GM21576 (cell line): Measurements from ENCODE around the gene RRP1.

Source experiments
- ATAC-seq: cut with Tn5 transposase; IDR thresholded peaks from one replicate; pipeline ENCODE4 v1.9.1; 2021; ENCODE audit warnings: mild to moderate bottlenecking, moderate library complexity; ENCODE audit not compliant: unreplicated experiment

RRP1 gene, protein sequence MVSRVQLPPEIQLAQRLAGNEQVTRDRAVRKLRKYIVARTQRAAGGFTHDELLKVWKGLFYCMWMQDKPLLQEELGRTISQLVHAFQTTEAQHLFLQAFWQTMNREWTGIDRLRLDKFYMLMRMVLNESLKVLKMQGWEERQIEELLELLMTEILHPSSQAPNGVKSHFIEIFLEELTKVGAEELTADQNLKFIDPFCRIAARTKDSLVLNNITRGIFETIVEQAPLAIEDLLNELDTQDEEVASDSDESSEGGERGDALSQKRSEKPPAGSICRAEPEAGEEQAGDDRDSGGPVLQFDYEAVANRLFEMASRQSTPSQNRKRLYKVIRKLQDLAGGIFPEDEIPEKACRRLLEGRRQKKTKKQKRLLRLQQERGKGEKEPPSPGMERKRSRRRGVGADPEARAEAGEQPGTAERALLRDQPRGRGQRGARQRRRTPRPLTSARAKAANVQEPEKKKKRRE

DNA sequence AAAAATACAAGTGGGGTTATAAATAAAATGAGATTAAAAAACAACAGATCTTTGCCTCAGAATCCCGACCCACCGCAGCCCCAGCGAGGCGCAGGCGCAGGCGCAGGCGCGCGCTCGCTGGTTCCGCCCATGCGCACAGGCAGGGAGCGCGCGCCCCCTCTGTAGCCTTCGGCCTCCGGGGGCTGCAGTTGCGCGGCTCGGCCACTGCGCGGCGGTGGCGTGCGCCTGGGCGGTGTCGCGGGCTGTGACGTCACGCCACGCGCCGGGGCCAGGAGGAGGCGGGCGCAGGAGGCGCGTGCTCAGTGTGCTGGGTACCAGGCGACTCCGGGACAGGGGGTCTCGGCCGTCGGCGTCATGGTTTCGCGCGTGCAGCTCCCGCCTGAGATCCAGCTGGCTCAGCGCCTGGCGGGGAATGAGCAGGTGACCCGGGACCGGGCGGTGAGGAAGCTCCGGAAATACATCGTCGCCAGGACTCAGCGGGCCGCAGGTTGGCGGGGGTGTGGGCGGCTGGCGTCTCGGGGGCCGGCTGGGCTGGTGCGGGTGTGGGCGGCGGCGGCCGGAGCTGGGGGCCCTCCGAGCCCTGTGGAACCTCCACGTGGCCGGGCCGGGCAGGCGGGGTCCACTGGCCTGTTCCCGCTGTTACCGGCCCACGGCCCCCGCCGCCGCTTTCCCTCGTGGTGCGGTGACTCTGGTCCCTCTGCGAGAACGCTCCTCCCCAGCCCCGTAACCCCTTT is at the start of gene RRP1:
Gene RRP1, plus strand, starts transcription at position 302 of the 734 bp plus-strand sequence. Its CDS starts 53 bp downstream, at position 355.
- ATAC-seq, result peak; percentile 76

GRCh38 chr21:43739621-43740435 is 49.5 kb upstream of the RRP1 start:
- ATAC-seq, result no peak

GRCh38 chr21:43740497-43741156 is 48.8 kb upstream of the RRP1 start:
- no peak for ATAC-seq

DNA sequence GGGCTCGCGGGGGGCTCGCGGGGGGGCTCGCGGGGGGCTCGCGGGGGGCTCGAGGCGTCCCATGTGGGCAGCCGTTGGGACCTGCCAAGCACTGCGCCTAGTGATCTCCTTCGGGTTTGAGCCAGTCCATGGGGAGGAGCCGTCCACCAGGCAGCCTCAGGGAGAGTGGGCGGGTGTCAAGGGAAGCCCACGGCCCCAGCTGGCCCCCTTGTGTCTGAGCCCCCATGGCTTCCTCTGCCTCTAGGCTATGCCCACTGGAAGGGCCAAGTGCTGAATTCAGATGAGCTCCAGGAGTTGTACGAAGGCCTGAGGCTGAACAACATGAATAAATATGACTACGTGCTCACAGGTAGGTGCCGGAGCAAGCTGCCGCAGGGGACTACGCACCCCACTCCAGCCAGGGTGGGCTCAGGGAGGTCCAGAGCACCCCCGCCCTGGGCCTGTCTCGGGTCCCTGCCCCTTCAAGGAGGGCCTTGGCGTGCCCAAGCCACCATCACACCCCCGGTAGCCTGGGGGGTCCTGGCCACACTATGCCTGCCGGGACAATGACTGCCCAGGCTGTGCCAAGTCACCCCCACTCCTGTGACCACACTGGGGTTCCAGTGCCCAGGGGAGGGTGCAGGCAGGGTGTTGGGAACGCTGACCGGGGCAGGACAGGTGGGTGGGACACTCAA is 47.8 kb upstream of the RRP1 start:
- no peak for ATAC-seq

DNA sequence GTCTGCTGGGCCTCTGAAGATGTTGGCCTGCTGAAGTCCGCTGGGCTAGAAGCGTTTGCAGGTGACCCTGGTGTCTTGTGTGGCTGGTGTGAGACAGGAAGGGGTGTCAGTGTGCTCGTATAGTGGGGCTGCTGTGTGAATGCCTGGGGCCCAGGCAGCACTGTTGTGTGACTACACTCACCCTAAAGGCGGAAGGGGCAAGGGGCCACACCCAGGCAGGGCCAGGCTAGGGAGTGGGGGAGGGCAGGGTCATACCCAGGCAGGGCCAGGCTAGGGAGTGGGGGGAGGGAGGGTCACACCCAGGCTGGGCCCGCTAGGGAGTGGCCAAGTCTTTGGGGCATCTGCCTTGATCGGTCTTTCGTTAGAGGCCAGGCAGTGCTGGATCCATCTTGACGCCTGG is 45.4 kb upstream of the RRP1 start:
- no peak for ATAC-seq

DNA sequence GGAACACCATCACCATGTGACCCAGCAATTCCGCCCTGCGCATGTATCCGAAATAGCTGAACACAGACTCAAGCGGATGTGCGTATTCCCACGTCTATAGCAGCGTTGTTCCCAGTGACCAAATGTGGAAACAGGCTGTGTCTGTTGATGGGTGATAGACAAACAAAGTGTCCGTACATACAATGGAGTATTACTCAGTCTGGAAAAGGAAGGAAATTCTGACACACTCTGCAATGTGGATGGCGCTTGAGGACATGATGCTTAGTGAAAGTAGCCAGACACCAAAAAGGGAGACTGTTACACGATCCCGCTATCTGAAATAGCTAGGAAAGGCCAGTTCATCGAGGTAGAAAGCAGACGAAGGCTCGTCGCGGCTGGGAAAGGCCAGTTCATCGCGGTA is 44.7 kb upstream of the RRP1 start:
- ATAC-seq, result no peak

GRCh38 chr21:43745772-43746517 is 43.4 kb upstream of the RRP1 start:
- ATAC-seq, result no peak

DNA sequence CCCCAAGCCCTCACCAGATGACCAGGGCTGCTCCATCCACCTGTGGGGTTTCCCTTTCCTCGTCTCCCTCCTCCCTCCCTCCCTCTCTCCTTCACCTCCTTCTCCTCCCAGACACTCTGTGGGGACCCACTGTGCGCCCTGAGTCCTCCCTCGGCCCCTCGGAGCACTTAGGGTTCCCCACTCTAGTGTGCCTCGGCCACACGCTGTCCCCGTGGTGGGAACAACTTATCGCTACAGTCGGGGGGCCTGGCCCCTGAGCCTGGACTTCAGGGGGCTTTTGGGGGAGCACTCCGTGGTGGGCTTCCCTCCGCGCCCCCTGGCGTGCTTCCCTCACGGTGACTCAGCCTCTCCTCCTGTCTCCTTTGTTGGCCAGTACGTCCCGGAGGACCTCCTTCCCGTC is 40.8 kb upstream of the RRP1 start:
- ATAC-seq, result no peak

DNA sequence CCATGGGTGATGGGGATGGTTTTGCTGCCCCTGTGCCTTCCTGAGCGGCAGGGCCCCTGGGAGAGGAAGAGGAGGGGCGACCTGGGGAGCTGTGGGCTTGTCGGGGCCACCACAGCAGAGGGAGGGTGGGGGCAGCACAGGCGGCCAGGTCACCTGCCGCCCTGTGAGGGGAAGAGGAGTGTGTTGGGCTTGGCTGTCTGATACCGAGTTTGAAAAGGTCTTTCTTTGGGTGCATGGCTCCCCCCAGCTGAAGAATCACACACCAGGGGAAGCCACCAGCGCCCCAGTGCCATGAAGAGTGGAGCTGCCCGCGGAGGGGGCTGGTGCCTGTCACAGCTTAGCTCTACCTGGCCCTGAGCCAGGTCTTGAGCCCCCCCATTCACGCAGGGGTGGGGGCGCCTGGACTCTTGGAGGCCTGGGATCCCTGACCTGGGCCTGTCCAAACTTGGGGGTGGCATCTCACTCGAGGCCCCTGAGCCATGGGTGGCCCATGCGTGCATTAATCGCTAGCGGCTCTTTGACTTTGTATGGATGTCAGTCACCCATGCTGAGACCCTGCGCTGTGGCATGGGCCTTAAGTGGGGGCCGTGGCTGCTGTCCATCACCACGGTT is 39.6 kb upstream of the RRP1 start:
- ATAC-seq, result no peak

- ATAC-seq, result no peak
Observed at GRCh38 chr21:43750339-43751033, 38.9 kb upstream of the RRP1 start.

GRCh38 chr21:43751955-43752591 is 37.3 kb upstream of the RRP1 start:
- no peak for ATAC-seq

GRCh38 chr21:43752758-43753438 is 36.5 kb upstream of the RRP1 start:
- ATAC-seq, result no peak

DNA sequence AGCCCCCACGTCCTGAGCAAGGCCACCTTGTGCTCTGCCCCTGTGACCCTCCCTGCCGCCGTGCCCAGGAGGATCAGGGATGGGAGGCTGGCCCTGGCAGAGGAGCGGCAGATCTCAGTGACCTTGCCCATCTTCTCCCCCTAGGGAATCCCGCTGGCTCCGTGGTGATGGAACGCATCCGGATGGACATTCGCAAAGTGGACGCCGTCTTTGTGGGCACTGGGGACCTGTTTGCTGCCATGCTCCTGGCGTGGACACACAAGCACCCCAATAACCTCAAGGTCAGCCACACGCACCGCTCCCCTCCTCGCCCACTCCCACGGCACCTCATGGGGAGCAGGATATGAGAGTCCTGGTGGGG is 36.0 kb upstream of the RRP1 start:
- ATAC-seq, result no peak

GRCh38 chr21:43754948-43755781 is 34.2 kb upstream of the RRP1 start:
- ATAC-seq, result no peak

DNA sequence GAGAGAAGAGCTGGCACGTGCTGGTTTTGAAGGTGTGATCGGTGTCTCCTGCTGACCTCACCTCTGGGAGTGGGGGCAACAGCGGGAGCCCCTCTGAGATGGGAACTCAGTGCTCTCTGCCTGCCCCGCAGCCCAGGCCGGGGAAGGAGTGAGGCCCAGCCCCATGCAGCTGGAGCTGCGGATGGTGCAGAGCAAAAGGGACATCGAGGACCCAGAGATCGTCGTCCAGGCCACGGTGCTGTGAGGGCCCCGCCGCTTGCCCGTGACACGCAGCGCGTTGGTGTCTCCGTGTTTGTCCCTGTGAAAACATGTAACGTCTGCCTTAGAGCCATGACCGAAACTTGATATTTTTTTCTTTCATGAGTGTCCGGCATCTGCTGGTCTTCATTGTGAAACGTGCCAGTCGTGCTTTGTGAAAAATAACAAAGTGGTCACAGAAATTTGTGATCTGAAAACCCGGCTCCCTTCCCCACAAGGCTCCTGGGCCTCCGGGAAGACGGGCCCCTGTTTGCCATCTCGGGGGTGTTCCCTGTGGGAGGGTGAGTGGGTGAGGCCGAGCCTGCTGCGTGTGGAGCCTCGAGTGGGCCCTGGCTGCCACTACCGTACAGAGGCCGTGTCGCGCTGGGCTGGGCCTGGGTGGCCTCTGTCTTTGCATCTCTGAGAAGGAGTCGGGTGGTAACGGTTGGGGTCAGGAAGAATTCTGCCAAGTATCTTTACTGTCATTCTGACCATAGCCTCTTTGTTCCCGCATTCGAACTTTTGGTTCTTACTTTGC is 33.4 kb upstream of the RRP1 start:
- no peak for ATAC-seq

DNA sequence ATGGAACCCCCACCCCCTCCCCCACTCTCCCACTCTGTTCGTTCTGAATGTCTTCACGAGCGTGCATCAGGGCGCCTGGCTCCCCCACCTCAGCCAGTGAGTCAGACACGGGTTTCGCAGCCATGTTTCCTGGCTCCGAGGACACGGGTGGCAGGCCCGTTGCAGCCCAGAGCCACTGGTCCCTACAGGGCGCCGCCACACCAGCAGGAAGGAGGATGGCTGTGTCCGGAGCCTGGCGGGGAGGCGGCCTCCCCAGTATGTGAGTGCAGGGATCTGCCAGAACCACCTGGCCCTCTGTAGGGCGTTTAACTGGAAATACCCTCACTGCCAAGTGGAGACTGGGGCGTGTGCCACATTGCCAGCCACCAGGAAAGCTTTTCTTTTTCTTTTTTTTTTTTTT is 31.8 kb upstream of the RRP1 start:
- no peak for ATAC-seq
